Uterus (tissue), 2 donors: ENCODE data around the gene OR2A25.

Experiments used
- CTCF ChIP-seq, 4 experiments: fragments of 200-600 bp in 2 of 4; fragments of 450-650 bp in 2 of 4; sonication (generic) in 2 of 4; IDR thresholded peaks; one replicate each; pipeline ENCODE4 v1.5.1; 2016 to 2019; ENCODE audit warnings: antibody characterized with exemption in 4 of 4, mild to moderate bottlenecking in 2 of 4, moderate library complexity in 1 of 4
- POLR2A ChIP-seq, 2 donors: fragments of 450-650 bp; IDR thresholded peaks; one replicate each; pipeline ENCODE4 v1.6.1; 2016; ENCODE audit warnings: antibody characterized with exemption in 2 of 2, mild to moderate bottlenecking in 1 of 2, moderate library complexity in 1 of 2

- TF ChIP-seq CTCF (IDR thresholded peaks at IDR 0.05): no peak
- no peak for TF ChIP-seq POLR2A (IDR thresholded peaks at IDR 0.05)
Observed at GRCh38 chr7:144102041-144102440, 32.4 kb downstream of the OR2A25 start.
